GM12878 (cell line): ENCODE measurements around the gene ZNF146. TPM values are rescaled to one million over a fixed set of nuclear protein-coding genes. Genes with fewer than 3 reads are reported as not detected.

ENCODE experiments used
- ATF7 ChIP-seq: fragments of 450-650 bp; IDR thresholded peaks from 2 replicates; pipeline ENCODE4 v1.6.1; 2016; ENCODE audit warnings: low read depth, mild to moderate bottlenecking
- HDGF ChIP-seq: fragments of 450-650 bp; IDR thresholded peaks from 2 replicates; pipeline ENCODE4 v1.6.1; 2016; ENCODE audit warnings: antibody characterized with exemption
- MEF2B ChIP-seq: fragments of 450-650 bp; IDR thresholded peaks from 2 replicates; pipeline ENCODE4 v1.6.1; 2018; ENCODE audit warnings: mild to moderate bottlenecking, moderate library complexity; ENCODE audit not compliant: partially characterized antibody, poor library complexity, severe bottlenecking
- MYC ChIP-seq: IDR thresholded peaks from 2 replicates; pipeline ENCODE4 v1.6.1; 2011; ENCODE audit warnings: mild to moderate bottlenecking, low read length, moderate library complexity, inconsistent platforms; ENCODE audit not compliant: insufficient read depth, insufficient replicate concordance, insufficient read length, severe bottlenecking
- NBN ChIP-seq: fragments of 450-650 bp; IDR thresholded peaks from 2 replicates; pipeline ENCODE4 v1.6.1; 2016
- PRDM15 ChIP-seq: fragments of 450-650 bp; formaldehyde crosslinking; IDR thresholded peaks from 2 replicates; pipeline ENCODE4 v1.4.0; 2020; ENCODE audit warnings: mild to moderate bottlenecking, moderate library complexity
- RBBP5 ChIP-seq: fragments of 200-600 bp; sonication (generic); conservative IDR thresholded peaks from 2 replicates; pipeline ENCODE4 v1.6.1; 2016
- SKIL ChIP-seq: fragments of 450-650 bp; IDR thresholded peaks from 2 replicates; pipeline ENCODE4 v1.6.1; 2017; ENCODE audit warnings: mild to moderate bottlenecking, low read depth, inconsistent platforms; ENCODE audit not compliant: poor library complexity, severe bottlenecking
- ZNF207 ChIP-seq: fragments of 450-650 bp; IDR thresholded peaks from 2 replicates; pipeline ENCODE4 v1.6.1; 2014; ENCODE audit warnings: antibody characterized with exemption, mild to moderate bottlenecking, borderline replicate concordance
- ZNF24 ChIP-seq: fragments of 450-650 bp; IDR thresholded peaks from 2 replicates; pipeline ENCODE4 v1.6.1; 2017; ENCODE audit warnings: antibody characterized with exemption, mild to moderate bottlenecking
- ZNF592 ChIP-seq: fragments of 450-650 bp; IDR thresholded peaks from 2 replicates; pipeline ENCODE4 v1.6.1; 2017; ENCODE audit warnings: mild to moderate bottlenecking, moderate library complexity
- polyA plus RNA-seq, 11 experiments: library from polyadenylated mRNA; depleted of rRNA in 4 of 11; unstranded in 6 of 11; stranded (reverse) in 5 of 11; fragments of >200 nt; fragmentation: Nextera tagmentation in 4 of 11; fragmentation: Illumina TruSeq in 1 of 11; extraction: Ambion mirVana in 4 of 11; extraction: Trizol in 1 of 11; gene quantifications; 1 replicate in 1 of 11; 2 replicates in 10 of 11; pipeline versions ENCODE4 v1.2.1 to v1.2.3, GENCODE V29; 2011 to 2016; ENCODE audit warnings: inconsistent platforms in 2 of 11, missing spikeins in 2 of 11, low read depth in 1 of 11
- total RNA-seq, 4 experiments: library from RNA; depleted of rRNA in 3 of 4; stranded (reverse); fragments of >200 nt in 3 of 4; fragmentation: Illumina TruSeq in 1 of 4; extraction: Trizol in 1 of 4; gene quantifications; 2 replicates each; pipeline versions ENCODE4 v1.2.1 to v1.2.3, GENCODE V29; 2013 to 2021

The ZNF146 gene
- total and polyA plus RNA-seq, 10 of the 15 experiments (the other 5 are each of a cell fraction or from before 2014, with no cell fraction given) = 20.0 to 115 (median 71.2) TPM

- TF ChIP-seq MEF2B (no peak), ATF7 (no peak), RBBP5 (no peak), PRDM15 (no peak), ZNF207 (no peak), MYC (no peak), ZNF24 (peak; percentile 88), SKIL (no peak), NBN (no peak), HDGF (no peak), ZNF592 (peak; percentile 97)
These were observed 32.2 kb upstream of the ZNF146 start (continued) for GRCh38 chr19:36182612-36183244.
